ENCODE results near the gene ECHS1.

DNA sequence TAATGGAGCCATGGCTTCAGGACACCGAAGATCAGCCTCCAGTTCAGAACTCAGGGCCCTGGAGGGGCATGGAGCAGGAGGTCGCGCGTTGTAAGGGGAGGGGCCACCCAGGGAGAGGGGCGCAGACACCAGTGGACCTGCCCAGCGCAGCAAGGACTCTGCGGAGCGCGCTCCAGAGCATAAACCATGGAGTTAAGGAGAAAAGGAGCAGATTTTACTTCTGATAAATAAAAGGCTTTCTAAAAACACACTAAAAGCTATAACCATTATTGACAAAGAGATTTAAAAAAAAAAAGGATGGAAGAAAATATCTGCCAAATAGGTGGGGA lies 47.0 kb downstream of the ECHS1 start:
- TF ChIP-seq, protein P1, sequence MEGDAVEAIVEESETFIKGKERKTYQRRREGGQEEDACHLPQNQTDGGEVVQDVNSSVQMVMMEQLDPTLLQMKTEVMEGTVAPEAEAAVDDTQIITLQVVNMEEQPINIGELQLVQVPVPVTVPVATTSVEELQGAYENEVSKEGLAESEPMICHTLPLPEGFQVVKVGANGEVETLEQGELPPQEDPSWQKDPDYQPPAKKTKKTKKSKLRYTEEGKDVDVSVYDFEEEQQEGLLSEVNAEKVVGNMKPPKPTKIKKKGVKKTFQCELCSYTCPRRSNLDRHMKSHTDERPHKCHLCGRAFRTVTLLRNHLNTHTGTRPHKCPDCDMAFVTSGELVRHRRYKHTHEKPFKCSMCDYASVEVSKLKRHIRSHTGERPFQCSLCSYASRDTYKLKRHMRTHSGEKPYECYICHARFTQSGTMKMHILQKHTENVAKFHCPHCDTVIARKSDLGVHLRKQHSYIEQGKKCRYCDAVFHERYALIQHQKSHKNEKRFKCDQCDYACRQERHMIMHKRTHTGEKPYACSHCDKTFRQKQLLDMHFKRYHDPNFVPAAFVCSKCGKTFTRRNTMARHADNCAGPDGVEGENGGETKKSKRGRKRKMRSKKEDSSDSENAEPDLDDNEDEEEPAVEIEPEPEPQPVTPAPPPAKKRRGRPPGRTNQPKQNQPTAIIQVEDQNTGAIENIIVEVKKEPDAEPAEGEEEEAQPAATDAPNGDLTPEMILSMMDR (conservative IDR thresholded peaks at IDR 0.05), result no peak
- no peak for TF ChIP-seq EZH2 (IDR thresholded peaks at IDR 0.05; ENCODE audit: low read depth)
